ENCODE data around the gene TXNL4A. TPM values are rescaled to one million over a fixed set of nuclear protein-coding genes. Genes with fewer than 3 reads are reported as not detected.

Gene TXNL4A
- total RNA-seq, 1 donor from 2014 or later = 22.9 TPM

- DNase-seq = no peak
Measured at GRCh38 chr18:79935098-79935480, 53.3 kb downstream of the TXNL4A start.

GRCh38 chr18:79934311-79935097, 53.9 kb downstream of the TXNL4A start:
- no peak for DNase-seq

- no peak for DNase-seq
Measured at GRCh38 chr18:79933765-79934164, 54.6 kb downstream of the TXNL4A start.

GRCh38 chr18:79932907-79933306, 55.5 kb downstream of the TXNL4A start:
- no peak for DNase-seq

GRCh38 chr18:79931475-79931874, 56.9 kb downstream of the TXNL4A start:
- no peak for DNase-seq

GRCh38 chr18:79930020-79930642, 58.2 kb downstream of the TXNL4A start:
- no peak for DNase-seq

- no peak for DNase-seq
Measured at GRCh38 chr18:79928563-79928960, 59.8 kb downstream of the TXNL4A start.

- DNase-seq = peak; percentile 83
Measured at GRCh38 chr18:79927607-79928562, 60.5 kb downstream of the TXNL4A start.

- no peak for DNase-seq
Measured at GRCh38 chr18:79926715-79927606, 61.4 kb downstream of the TXNL4A start.

- DNase-seq = no peak
Measured at GRCh38 chr18:79926306-79926705, 62.1 kb downstream of the TXNL4A start.

- peak; percentile 89 for DNase-seq
Measured at GRCh38 chr18:79924814-79925731, 63.3 kb downstream of the TXNL4A start.

GRCh38 chr18:79923896-79924585, 64.3 kb downstream of the TXNL4A start:
- DNase-seq = no peak

GRCh38 chr18:79922971-79923411, 65.4 kb downstream of the TXNL4A start:
- no peak for DNase-seq

GRCh38 chr18:79921984-79922965, 66.1 kb downstream of the TXNL4A start:
- no peak for DNase-seq

All from tongue (tissue), 2 donors.